Esophagus muscularis mucosa (tissue), 4 donors: ENCODE measurements around the gene CCDC61. TPM values are rescaled to one million over a fixed set of nuclear protein-coding genes. Genes with fewer than 3 reads are reported as not detected.

Source experiments
- DNase-seq: peaks from one replicate; pipeline ENCODE4 v3.0.0-alpha.2; 2017; ENCODE audit errors: extremely low spot score
- H3K27ac ChIP-seq, 4 donors: fragments of 200-600 bp; sonication (generic); replicated peaks in 1 of 4; 1 replicate in 3 of 4; 2 replicates in 1 of 4; pipeline ENCODE4 v1.5.1; 2016 to 2019; ENCODE audit warnings: mild to moderate bottlenecking in 1 of 4
- H3K27me3 ChIP-seq, 4 donors: fragments of 200-600 bp; sonication (generic); one replicate each; pipeline versions ENCODE4 v1.5.1 to v1.6.0; 2016 to 2019
- H3K36me3 ChIP-seq, 4 donors: fragments of 200-600 bp; sonication (generic); one replicate each; pipeline ENCODE4 v1.5.1; 2016 to 2019
- H3K4me1 ChIP-seq, 4 donors: fragments of 200-600 bp; sonication (generic); one replicate each; pipeline ENCODE4 v1.5.1; 2016 to 2019
- H3K4me3 ChIP-seq, 4 donors: fragments of 200-600 bp; sonication (generic); 1 replicate in 2 of 4; 2 replicates in 2 of 4; pipeline ENCODE4 v1.5.1; 2016 to 2019; ENCODE audit warnings: mild to moderate bottlenecking in 4 of 4, moderate library complexity in 1 of 4
- H3K9me3 ChIP-seq, 4 donors: fragments of 200-600 bp; sonication (generic); 1 replicate in 3 of 4; 2 replicates in 1 of 4; pipeline ENCODE4 v1.5.1; 2016 to 2019
- EP300 ChIP-seq: sonication (generic); formaldehyde crosslinking; IDR thresholded peaks from one replicate; pipeline ENCODE4 v1.6.1; 2017; ENCODE audit warnings: antibody characterized with exemption
- POLR2A ChIP-seq: fragments of 450-650 bp; IDR thresholded peaks from one replicate; pipeline ENCODE4 v1.6.1; 2017; ENCODE audit warnings: antibody characterized with exemption, moderate library complexity, mild to moderate bottlenecking, low read depth
- POLR2AphosphoS5 ChIP-seq, 2 donors: sonication (generic); formaldehyde crosslinking; IDR thresholded peaks; one replicate each; pipeline ENCODE4 v1.6.1; 2017; ENCODE audit warnings: antibody characterized with exemption in 2 of 2
- WGBS: methylation state at CpG from one replicate; pipeline ENCODE4 v1.1.5; 2018; 5-methylcytosine and 5-hydroxymethylcytosine counted together
- intact Hi-C: fragments of 100-400 bp; cut with DNase I; formaldehyde crosslinking; loops from one replicate; pipeline ENCODE4 v1.15.1; 2023
- total RNA-seq, 4 donors: library from RNA; depleted of rRNA; stranded (reverse); fragments of >200 nt; gene quantifications; one replicate each; pipeline versions ENCODE4 v1.1.0 to v1.2.1, GENCODE V29; 2016
- TF ChIP-seq, protein P1 (sequence below), 3 experiments: fragments of 200-600 bp in 2 of 3; fragments of 450-650 bp in 1 of 3; sonication (generic) in 2 of 3; IDR thresholded peaks; one replicate each; pipeline ENCODE4 v1.5.1; 2017 to 2019; ENCODE audit warnings: antibody characterized with exemption in 3 of 3, mild to moderate bottlenecking in 2 of 3, moderate library complexity in 1 of 3

Gene CCDC61
- total RNA-seq, 4 donors from 2014 or later, result 5.3 to 9.6 (median 8.6) TPM

DNA sequence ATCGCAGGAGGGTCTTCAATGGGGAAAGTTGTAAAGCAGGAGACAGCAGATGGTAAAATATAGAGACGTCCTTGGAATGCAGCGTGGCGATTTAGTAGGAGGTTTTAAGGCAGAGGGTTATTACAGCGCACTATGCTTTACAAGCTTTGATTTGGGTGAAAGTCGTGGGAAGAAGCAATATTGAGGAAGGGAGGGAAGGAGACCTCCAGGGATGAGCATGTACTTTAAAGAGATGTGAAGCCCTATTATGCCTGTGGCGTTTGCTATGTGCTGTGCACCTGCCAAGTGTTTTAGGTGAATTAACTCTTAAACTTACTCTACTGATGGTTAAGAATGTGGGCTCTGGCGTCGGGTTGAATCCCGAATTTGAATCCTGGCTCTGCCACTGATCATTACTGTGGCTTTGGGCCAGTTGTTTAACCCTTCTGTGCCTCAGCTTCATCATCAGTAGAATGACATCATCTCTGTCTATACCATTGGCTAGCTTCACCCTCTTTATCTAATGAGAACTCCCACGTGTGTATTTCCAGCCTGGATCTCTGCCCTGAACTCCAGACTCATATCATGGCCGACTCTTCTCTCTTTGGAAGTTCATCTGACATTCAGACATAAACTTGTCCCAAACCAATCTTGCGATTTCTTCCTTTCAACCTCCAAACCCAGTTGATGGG, 583 bp downstream of the CCDC61 start:
- H3K27me3 ChIP-seq, result peaks cover 0 to 30% (median 5%) of the 10 kb centered on the region in 4 donors
- H3K4me3 ChIP-seq, result peak overlapping the region; percentile 68 to 94 (median 74)
- no peak for DNase-seq
- H3K36me3 ChIP-seq, result peaks cover 0 to 8% (median 0%) of the 10 kb centered on the region in 4 donors
- TF ChIP-seq, protein P1, sequence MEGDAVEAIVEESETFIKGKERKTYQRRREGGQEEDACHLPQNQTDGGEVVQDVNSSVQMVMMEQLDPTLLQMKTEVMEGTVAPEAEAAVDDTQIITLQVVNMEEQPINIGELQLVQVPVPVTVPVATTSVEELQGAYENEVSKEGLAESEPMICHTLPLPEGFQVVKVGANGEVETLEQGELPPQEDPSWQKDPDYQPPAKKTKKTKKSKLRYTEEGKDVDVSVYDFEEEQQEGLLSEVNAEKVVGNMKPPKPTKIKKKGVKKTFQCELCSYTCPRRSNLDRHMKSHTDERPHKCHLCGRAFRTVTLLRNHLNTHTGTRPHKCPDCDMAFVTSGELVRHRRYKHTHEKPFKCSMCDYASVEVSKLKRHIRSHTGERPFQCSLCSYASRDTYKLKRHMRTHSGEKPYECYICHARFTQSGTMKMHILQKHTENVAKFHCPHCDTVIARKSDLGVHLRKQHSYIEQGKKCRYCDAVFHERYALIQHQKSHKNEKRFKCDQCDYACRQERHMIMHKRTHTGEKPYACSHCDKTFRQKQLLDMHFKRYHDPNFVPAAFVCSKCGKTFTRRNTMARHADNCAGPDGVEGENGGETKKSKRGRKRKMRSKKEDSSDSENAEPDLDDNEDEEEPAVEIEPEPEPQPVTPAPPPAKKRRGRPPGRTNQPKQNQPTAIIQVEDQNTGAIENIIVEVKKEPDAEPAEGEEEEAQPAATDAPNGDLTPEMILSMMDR (IDR thresholded peaks at IDR 0.05), result no peak
- TF ChIP-seq POLR2A (no peak), EP300 (no peak), POLR2AphosphoS5 (IDR thresholded peaks at IDR 0.05) (no peak)
- peak overlapping the region; percentile 71 to 85 (median 79) for H3K27ac ChIP-seq
- peaks cover 21 to 36% (median 33%) of the 10 kb centered on the region in 4 donors for H3K4me1 ChIP-seq
- 10% methylated on average over 13 of the region's 13 CpGs for whole genome bisulfite sequencing
- H3K9me3 ChIP-seq, result no peaks in the 10 kb centered on the region
- intact Hi-C loops, result loop anchor here (10.0 kb wide), 1 partner anchor 91 kb away; the partner anchor contains the start of gene MYPOP

DNA sequence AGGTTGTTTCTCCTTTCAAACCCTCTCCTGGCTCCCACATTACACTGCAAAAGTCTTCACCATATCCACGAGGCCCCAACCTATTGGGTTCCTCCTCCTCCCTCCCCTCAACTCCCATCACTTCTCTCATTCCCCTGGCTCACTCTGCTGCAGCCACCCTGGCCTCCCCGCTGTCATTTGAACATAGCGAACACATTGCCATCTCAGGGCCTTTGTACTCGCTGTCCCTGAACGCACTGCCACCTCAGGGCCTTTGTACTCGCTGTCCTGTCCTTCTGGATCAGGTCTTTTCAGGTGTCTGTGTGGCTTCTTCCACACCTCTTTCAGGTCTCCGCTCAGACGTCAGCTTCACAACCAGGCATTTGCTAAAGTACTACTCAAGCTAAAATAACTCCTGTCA, 1.7 kb downstream of the CCDC61 start:
- no peak for DNase-seq
- TF ChIP-seq EP300 (no peak), POLR2A (no peak), POLR2AphosphoS5 (IDR thresholded peaks at IDR 0.05) (no peak)
- TF ChIP-seq, protein P1 (IDR thresholded peaks at IDR 0.05), result no peak
- Histone ChIP-seq H3K27me3 (peaks cover 0 to 31% (median 5%) of the 10 kb centered on the region in 4 donors), H3K36me3 (peaks cover 0 to 12% (median 0%) of the 10 kb centered on the region in 4 donors), H3K27ac (no peak overlapping the region), H3K4me3 (no peak overlapping the region), H3K9me3 (no peaks in the 10 kb centered on the region), H3K4me1 (peaks cover 22 to 40% (median 35%) of the 10 kb centered on the region in 4 donors)
- intact Hi-C loops, result loop anchor here (10.0 kb wide), 1 partner anchor 92 kb away; the partner anchor contains the start of gene MYPOP
- 85% methylated on average over 8 of the region's 8 CpGs for whole genome bisulfite sequencing

DNA sequence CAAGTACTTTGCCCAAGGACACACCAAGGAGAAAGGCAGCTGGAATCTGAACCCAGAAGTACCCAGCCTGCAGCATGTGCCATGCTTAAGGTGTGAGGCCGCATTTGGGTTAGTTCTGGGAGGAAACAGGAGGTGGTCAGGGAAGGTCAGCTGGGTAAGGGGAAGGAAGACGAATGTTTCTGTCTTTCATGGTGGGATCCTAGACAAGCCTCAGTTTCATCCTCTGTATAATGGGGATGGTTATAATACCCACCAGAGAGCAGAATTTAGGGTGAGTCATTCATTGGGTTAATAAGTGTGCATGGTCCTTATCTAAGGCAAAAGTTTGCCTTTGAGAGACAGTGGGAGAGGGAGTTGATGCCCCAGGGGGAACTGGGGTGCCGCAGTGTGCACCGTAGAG, 3.6 kb downstream of the CCDC61 start:
- Histone ChIP-seq H3K36me3 (peaks cover 0 to 26% (median 0%) of the 10 kb centered on the region in 4 donors), H3K27ac (no peak overlapping the region), H3K27me3 (peaks cover 0 to 31% (median 5%) of the 10 kb centered on the region in 4 donors), H3K4me1 (peaks cover 22 to 40% (median 35%) of the 10 kb centered on the region in 4 donors), H3K9me3 (no peaks in the 10 kb centered on the region), H3K4me3 (no peak overlapping the region)
- no peak for DNase-seq
- intact Hi-C loops, result loop anchor here (10.0 kb wide), 1 partner anchor 94 kb away; the partner anchor contains the start of gene MYPOP
- TF ChIP-seq EP300, result no peak
- TF ChIP-seq POLR2A, result no peak
- TF ChIP-seq, protein P1 (IDR thresholded peaks at IDR 0.05), result no peak
- no peak for TF ChIP-seq POLR2AphosphoS5 (IDR thresholded peaks at IDR 0.05)
- WGBS, result 94% methylated on average over 4 of the region's 4 CpGs

DNA sequence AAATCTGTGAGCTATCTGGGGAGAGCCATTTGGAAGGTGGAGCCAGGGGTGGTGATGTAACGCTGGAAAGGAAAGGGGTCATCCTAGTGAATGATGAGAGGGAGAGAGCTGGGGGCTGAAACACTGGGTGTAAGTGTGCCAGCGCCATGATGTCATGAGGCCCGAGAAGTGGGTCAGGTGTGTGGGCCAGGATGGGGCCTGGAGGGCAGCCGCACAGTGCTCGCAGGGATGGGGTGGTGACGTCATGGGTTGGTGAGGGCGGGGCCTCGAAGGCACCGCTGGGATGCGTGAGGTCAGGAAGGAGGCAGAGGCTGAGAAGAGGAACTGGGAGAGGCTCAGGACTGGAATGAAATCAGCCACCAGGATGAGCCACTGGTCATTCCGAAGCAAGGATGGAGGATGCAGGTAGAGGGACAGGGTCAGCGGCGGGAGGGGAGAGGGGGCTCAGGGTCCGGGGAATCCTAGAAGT, 4.4 kb downstream of the CCDC61 start:
- peaks cover 18 to 35% (median 29%) of the 10 kb centered on the region in 4 donors for H3K4me1 ChIP-seq
- H3K36me3 ChIP-seq, result peaks cover 0 to 30% (median 0%) of the 10 kb centered on the region in 4 donors
- peaks cover 0 to 31% (median 5%) of the 10 kb centered on the region in 4 donors for H3K27me3 ChIP-seq
- H3K9me3 ChIP-seq, result no peaks in the 10 kb centered on the region
- DNase-seq, result no peak
- H3K4me3 ChIP-seq, result peak overlapping the region in 1 of 4 donors; percentile 18
- H3K27ac ChIP-seq, result no peak overlapping the region
- intact Hi-C loops, result loop anchor here (10.0 kb wide), 1 partner anchor 95 kb away; the partner anchor contains the start of gene MYPOP
- TF ChIP-seq EP300 (no peak), POLR2AphosphoS5 (IDR thresholded peaks at IDR 0.05) (no peak), POLR2A (no peak)
- TF ChIP-seq, protein P1 (IDR thresholded peaks at IDR 0.05), result no peak
- WGBS, result 21% methylated on average over 14 of the region's 14 CpGs
